IMR-90 (cell line): ENCODE measurements around the gene LEKR1. TPM values are rescaled to one million over a fixed set of nuclear protein-coding genes. Genes with fewer than 3 reads are reported as not detected.
A peak's percentile ranks its signal among the peaks of the same experiment; 100 is the strongest.

Experiments
- ATAC-seq: fragments of 200-7000 bp; cut with Tn5 transposase; 2 replicates; pipeline ENCODE4 v1.9.1; 2020; ENCODE audit warnings: low read depth, mild to moderate bottlenecking, moderate library complexity
- BruUV-seq: library from RNA; stranded (reverse); fragments of 400-500 nt; replicated peaks from 2 replicates; lab custom pipeline; 2021; lab: Mats Ljungman, UMichigan
- CTCF ChIA-PET: fragments of 300-600 bp; formaldehyde crosslinking; extraction: SDS; loops from one replicate; lab custom pipeline; 2021; ENCODE audit warnings: antibody characterized with exemption; lab: Yijun Ruan, JAX
- POLR2A ChIA-PET: fragments of 300-600 bp; sonication (Branson Sonifier 250); formaldehyde crosslinking; loops from one replicate; lab custom pipeline; 2022; ENCODE audit warnings: antibody characterized with exemption; ENCODE audit not compliant: unreplicated experiment; lab: Charles Lee
- DNase-seq: peaks from one replicate; pipeline ENCODE4 v3.0.0; 2013
- H2AFZ ChIP-seq: replicated peaks from 2 replicates; pipeline ENCODE3; 2013; ENCODE audit warnings: low read length, mild to moderate bottlenecking; ENCODE audit not compliant: poor library complexity
- H2AK5ac ChIP-seq: 2 replicates; pipeline ENCODE4 v1.6.1; 2013; ENCODE audit warnings: low read depth, low read length, inconsistent platforms
- H2AK9ac ChIP-seq: replicated peaks from 2 replicates; pipeline ENCODE3; 2013; ENCODE audit warnings: mild to moderate bottlenecking, low read depth, low read length, moderate library complexity; ENCODE audit not compliant: poor library complexity
- H2BK120ac ChIP-seq: 2 replicates; pipeline ENCODE4 v1.6.1; 2013; ENCODE audit warnings: low read depth, low read length, inconsistent platforms
- H2BK15ac ChIP-seq: 3 replicates; pipeline ENCODE4 v1.6.1; 2013; ENCODE audit warnings: low read depth, low read length, inconsistent platforms
- H2BK20ac ChIP-seq: 2 replicates; pipeline ENCODE4 v1.6.1; 2013; ENCODE audit warnings: low read depth, mild to moderate bottlenecking, inconsistent platforms, low read length, moderate library complexity
- H2BK5ac ChIP-seq: 2 replicates; pipeline ENCODE4 v1.6.1; 2013; ENCODE audit warnings: mild to moderate bottlenecking, low read depth, low read length, inconsistent platforms; ENCODE audit not compliant: poor library complexity, severe bottlenecking
- H3K14ac ChIP-seq: replicated peaks from 2 replicates; pipeline ENCODE4 v1.6.1; 2013; ENCODE audit warnings: low read depth, low read length, inconsistent platforms
- H3K18ac ChIP-seq: 2 replicates; pipeline ENCODE4 v1.6.1; 2013; ENCODE audit warnings: low read depth, low read length, control low read depth
- H3K23ac ChIP-seq: 2 replicates; pipeline ENCODE4 v1.6.1; 2013; ENCODE audit warnings: low read depth, low read length, inconsistent platforms
- H3K27ac ChIP-seq: 2 replicates; pipeline ENCODE4 v1.5.1; 2013; ENCODE audit warnings: mild to moderate bottlenecking, control low read depth, low read length; ENCODE audit not compliant: insufficient read depth
- H3K27me3 ChIP-seq: 2 replicates; pipeline ENCODE4 v1.6.1; 2013; ENCODE audit warnings: low read length; ENCODE audit not compliant: control insufficient read depth, insufficient read depth
- H3K36me3 ChIP-seq: 2 replicates; pipeline ENCODE4 v1.6.1; 2013; ENCODE audit warnings: low read length, mixed read lengths; ENCODE audit not compliant: control insufficient read depth, insufficient read depth
- H3K4ac ChIP-seq: 2 replicates; pipeline ENCODE4 v1.6.1; 2013; ENCODE audit warnings: low read depth, low read length, inconsistent platforms
- H3K4me1 ChIP-seq: 2 replicates; pipeline ENCODE4 v1.6.1; 2013; ENCODE audit warnings: low read length, mixed read lengths; ENCODE audit not compliant: control insufficient read depth, insufficient read depth
- H3K4me2 ChIP-seq: 2 replicates; pipeline ENCODE4 v1.6.1; 2013; ENCODE audit warnings: low read depth, mild to moderate bottlenecking, control low read depth, low read length, moderate library complexity
- H3K4me3 ChIP-seq: 2 replicates; pipeline ENCODE4 v1.5.1; 2013; ENCODE audit warnings: low read depth, mild to moderate bottlenecking, control low read depth, low read length, moderate library complexity; ENCODE audit not compliant: insufficient read depth
- H3K56ac ChIP-seq: 2 replicates; pipeline ENCODE4 v1.6.1; 2013; ENCODE audit warnings: low read length, inconsistent platforms; ENCODE audit not compliant: insufficient read depth; ENCODE audit errors: extremely low read depth
- H3K79me1 ChIP-seq, 2 experiments: 2 replicates each; pipeline ENCODE4 v1.6.1; 2013; ENCODE audit warnings: low read length in 2 of 2, inconsistent platforms in 1 of 2, low read depth in 1 of 2
- H3K9ac ChIP-seq: 2 replicates; pipeline ENCODE4 v1.6.1; 2013; ENCODE audit warnings: low read depth, low read length, control low read depth
- H3K9me1 ChIP-seq: 2 replicates; pipeline ENCODE4 v1.6.1; 2013; ENCODE audit warnings: low read length, inconsistent platforms; ENCODE audit not compliant: insufficient read depth
- H3K9me3 ChIP-seq: 2 replicates; pipeline ENCODE4 v1.6.1; 2013; ENCODE audit warnings: low read length; ENCODE audit not compliant: control insufficient read depth, insufficient read depth
- H4K20me1 ChIP-seq: 2 replicates; pipeline ENCODE4 v1.6.1; 2013; ENCODE audit warnings: low read length, inconsistent platforms; ENCODE audit not compliant: insufficient read depth
- H4K5ac ChIP-seq: 2 replicates; pipeline ENCODE4 v1.6.1; 2013; ENCODE audit warnings: mild to moderate bottlenecking, low read depth, low read length, control low read depth
- H4K8ac ChIP-seq, 2 experiments: 2 replicates each; pipeline ENCODE4 v1.6.1; 2013; ENCODE audit warnings: low read depth in 2 of 2, low read length in 2 of 2, control low read depth in 1 of 2, inconsistent platforms in 1 of 2
- H4K91ac ChIP-seq: 2 replicates; pipeline ENCODE4 v1.6.1; 2013; ENCODE audit warnings: low read depth, low read length, inconsistent platforms; ENCODE audit not compliant: insufficient read depth
- BHLHE40 ChIP-seq: fragments of 150-350 bp; IDR thresholded peaks from 2 replicates; pipeline ENCODE4 v1.6.1; 2016; ENCODE audit warnings: mild to moderate bottlenecking, low read depth, low read length
- CEBPB ChIP-seq: IDR thresholded peaks from 2 replicates; pipeline ENCODE4 v1.6.1; 2012; ENCODE audit warnings: low read depth, low read length, improper control_type of control experiment
- CHD1 ChIP-seq: IDR thresholded peaks from 2 replicates; pipeline ENCODE4 v1.6.1; 2012; ENCODE audit warnings: low read depth, low read length, improper control_type of control experiment
- FOS ChIP-seq: fragments of 150-350 bp; IDR thresholded peaks from 2 replicates; pipeline ENCODE4 v1.6.1; 2016; ENCODE audit warnings: low read depth, low read length
- MAFK ChIP-seq: IDR thresholded peaks from 2 replicates; pipeline ENCODE4 v1.6.1; 2012; ENCODE audit warnings: low read depth, low read length, improper control_type of control experiment
- MAZ ChIP-seq: IDR thresholded peaks from 2 replicates; pipeline ENCODE4 v1.6.1; 2012; ENCODE audit warnings: low read depth, mild to moderate bottlenecking, low read length, improper control_type of control experiment, moderate library complexity, borderline replicate concordance
- MXI1 ChIP-seq: IDR thresholded peaks from 2 replicates; pipeline ENCODE4 v1.6.1; 2012; ENCODE audit warnings: low read depth, mild to moderate bottlenecking, low read length, moderate library complexity, borderline replicate concordance
- NFE2L2 ChIP-seq: fragments of 150-350 bp; IDR thresholded peaks from 2 replicates; pipeline ENCODE4 v1.6.1; 2016; ENCODE audit warnings: low read depth, mild to moderate bottlenecking, low read length
- POLR2A ChIP-seq: IDR thresholded peaks from 2 replicates; pipeline ENCODE4 v1.6.1; 2012; ENCODE audit warnings: mild to moderate bottlenecking, low read depth, low read length
- RAD21 ChIP-seq: IDR thresholded peaks from 2 replicates; pipeline ENCODE4 v1.6.1; 2012; ENCODE audit warnings: low read length, improper control_type of control experiment
- RCOR1 ChIP-seq: IDR thresholded peaks from 2 replicates; pipeline ENCODE4 v1.6.1; 2012; ENCODE audit warnings: mild to moderate bottlenecking, low read length, improper control_type of control experiment; ENCODE audit not compliant: insufficient replicate concordance
- SMC3 ChIP-seq: fragments of 150-350 bp; IDR thresholded peaks from 2 replicates; pipeline ENCODE4 v1.6.1; 2016; ENCODE audit warnings: low read depth, mild to moderate bottlenecking, antibody characterized with exemption, low read length, moderate library complexity
- USF2 ChIP-seq: fragments of 150-350 bp; IDR thresholded peaks from 2 replicates; pipeline ENCODE4 v1.6.1; 2017; ENCODE audit warnings: mild to moderate bottlenecking, antibody characterized with exemption, low read length, low read depth
- WGBS, 2 experiments: methylation state at CpG; one replicate each; pipeline versions ENCODE4 v1.1.5 to v1.1.7; 2013; ENCODE audit warnings: missing lambda C conversion rate in 2 of 2; ENCODE audit not compliant: insufficient read length in 1 of 2; ENCODE audit errors: extremely low coverage in 2 of 2; 5-methylcytosine and 5-hydroxymethylcytosine counted together
- dilution Hi-C: fragments of 300-500 bp; cut with HindIII; formaldehyde crosslinking; loops from one replicate; pipeline ENCODE4 v1.14.3; 2018; ENCODE audit warnings: low sequenced_read_pairs; ENCODE audit not compliant: unreplicated experiment
- in situ Hi-C: fragments of 300-500 bp; cut with MboI; formaldehyde crosslinking; loops from 3 replicates; pipeline ENCODE4 v1.14.3; 2019; ENCODE audit warnings: low sequenced_read_pairs, inconsistent platforms, mixed read lengths
- intact Hi-C: fragments of 100-400 bp; cut with micrococcal nuclease; formaldehyde crosslinking; loops from 2 replicates; pipeline ENCODE4 v1.10.0; 2022
- polyA plus RNA-seq, 3 experiments: library from polyadenylated mRNA; depleted of rRNA; stranded (reverse); fragments of >200 nt; gene quantifications; 2 replicates each; pipeline ENCODE4 v1.2.3, GENCODE V29; 2012; ENCODE audit warnings: low replicate concordance in 1 of 3
- total RNA-seq: library from RNA; depleted of rRNA; stranded (reverse); fragments of >200 nt; gene quantifications from 2 replicates; pipeline ENCODE4 v1.2.3, GENCODE V29; 2012
- TF ChIP-seq, protein P1 (sequence below): conservative IDR thresholded peaks from 2 replicates; pipeline ENCODE4 v1.5.1; 2012; ENCODE audit warnings: mild to moderate bottlenecking, low read depth, low read length, improper control_type of control experiment

LEKR1 gene
- total and polyA plus RNA-seq, 2 of the 4 experiments (the other 2 are of a cell fraction): 0.19 to 0.36 TPM

GRCh38 chr3:156812521-156813335, 13.4 kb upstream of the LEKR1 start:
- Histone ChIP-seq H3K9me3 (no peaks in the 10 kb centered on the region), H3K18ac (peak overlapping the region; percentile 75), H4K5ac (peak overlapping the region; percentile 45; the same call in 1 of the 2 replicates), H2AK9ac (no peak overlapping the region), H3K4me1 (peaks cover 19% of the 10 kb centered on the region), H2BK5ac (no peak overlapping the region), H3K4me2 (peak overlapping the region; percentile 40; the same call in 1 of the 2 replicates), H3K27ac (no peak overlapping the region), H4K20me1 (no peaks in the 10 kb centered on the region), H3K14ac (peak overlapping the region; percentile 33), H2BK120ac (peak overlapping the region; percentile 53), H2BK15ac (peak overlapping the region; percentile 0; the same call in 2 of the 3 replicates), H4K8ac (peak overlapping the region in 1 of 2 experiments; percentile 12; a peak in 1 of 4 replicates), H2BK20ac (peak overlapping the region; percentile 50), H3K79me1 (peaks cover 0 to 15% of the 10 kb centered on the region in 2 experiments; a peak in 2 of 4 replicates), H3K23ac (peak overlapping the region; percentile 14; the same call in 1 of the 2 replicates), H3K36me3 (no peaks in the 10 kb centered on the region), H2AFZ (peak overlapping the region; percentile 63), H3K4ac (peak overlapping the region; percentile 56), H3K27me3 (no peaks in the 10 kb centered on the region), H3K56ac (no peak overlapping the region), H3K9me1 (peaks cover 10% of the 10 kb centered on the region; the same call in 1 of the 2 replicates), H3K9ac (no peak overlapping the region), H2AK5ac (peak overlapping the region; percentile 41), H3K4me3 (no peak overlapping the region), H4K91ac (peak overlapping the region; percentile 48)
- dilution Hi-C loops (no loop called here), intact Hi-C loops (no loop called here), in situ Hi-C loops (no loop called here)
- CTCF ChIA-PET: no interaction called here
- peak; percentile 63 for DNase-seq
- 90% methylated on average over 2 of the region's 6 CpGs; no CpG with 5 or more reads in 1 of the 2 experiments for WGBS, 2 experiments
- no TSS peak for BruUV-seq
- POLR2A ChIA-PET: interaction anchor here (0.5 kb wide), 1 partner anchor 13 kb away, joined by 21 read pairs; no protein-coding TSS in a partner anchor
- TF ChIP-seq CHD1: no peak
- TF ChIP-seq SMC3: no peak
- TF ChIP-seq BHLHE40: no peak
- TF ChIP-seq, protein P1, sequence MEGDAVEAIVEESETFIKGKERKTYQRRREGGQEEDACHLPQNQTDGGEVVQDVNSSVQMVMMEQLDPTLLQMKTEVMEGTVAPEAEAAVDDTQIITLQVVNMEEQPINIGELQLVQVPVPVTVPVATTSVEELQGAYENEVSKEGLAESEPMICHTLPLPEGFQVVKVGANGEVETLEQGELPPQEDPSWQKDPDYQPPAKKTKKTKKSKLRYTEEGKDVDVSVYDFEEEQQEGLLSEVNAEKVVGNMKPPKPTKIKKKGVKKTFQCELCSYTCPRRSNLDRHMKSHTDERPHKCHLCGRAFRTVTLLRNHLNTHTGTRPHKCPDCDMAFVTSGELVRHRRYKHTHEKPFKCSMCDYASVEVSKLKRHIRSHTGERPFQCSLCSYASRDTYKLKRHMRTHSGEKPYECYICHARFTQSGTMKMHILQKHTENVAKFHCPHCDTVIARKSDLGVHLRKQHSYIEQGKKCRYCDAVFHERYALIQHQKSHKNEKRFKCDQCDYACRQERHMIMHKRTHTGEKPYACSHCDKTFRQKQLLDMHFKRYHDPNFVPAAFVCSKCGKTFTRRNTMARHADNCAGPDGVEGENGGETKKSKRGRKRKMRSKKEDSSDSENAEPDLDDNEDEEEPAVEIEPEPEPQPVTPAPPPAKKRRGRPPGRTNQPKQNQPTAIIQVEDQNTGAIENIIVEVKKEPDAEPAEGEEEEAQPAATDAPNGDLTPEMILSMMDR: no peak
- TF ChIP-seq RAD21: no peak
- TF ChIP-seq CEBPB: peak; percentile 62
- TF ChIP-seq RCOR1: no peak
- no peak for TF ChIP-seq POLR2A
- no peak for TF ChIP-seq MXI1
- TF ChIP-seq FOS: 0 out of 2 replicates have a peak, but pooled peaks have one; percentile 15
- TF ChIP-seq USF2: no peak
- no peak for TF ChIP-seq MAZ
- peak; percentile 82 for TF ChIP-seq NFE2L2
- TF ChIP-seq MAFK: peak; percentile 33; the same call in 1 of the 2 replicates
- ATAC-seq: no peak
